Testis (tissue), 5 donors: ENCODE data around the gene ARL10. TPM values are rescaled to one million over a fixed set of nuclear protein-coding genes. Genes with fewer than 3 reads are reported as not detected.

Experiments used
- DNase-seq: peaks from one replicate; pipeline ENCODE4 v3.0.0-alpha.2; 2019
- H3K27ac ChIP-seq, 2 donors: fragments of 200-600 bp; sonication (generic); one replicate each; pipeline ENCODE4 v1.5.1; 2019
- H3K27me3 ChIP-seq: fragments of 200-600 bp; sonication (generic); one replicate; pipeline ENCODE4 v1.5.1; 2019
- H3K36me3 ChIP-seq: fragments of 200-600 bp; sonication (generic); one replicate; pipeline ENCODE4 v1.5.1; 2017; ENCODE audit warnings: low read depth; ENCODE audit errors: missing control alignments
- H3K4me1 ChIP-seq: fragments of 200-600 bp; sonication (generic); one replicate; pipeline ENCODE4 v1.5.1; 2019
- H3K4me3 ChIP-seq, 2 donors: fragments of 200-600 bp; sonication (generic); one replicate each; pipeline ENCODE4 v1.5.1; 2017 to 2019
- H3K9me3 ChIP-seq: fragments of 200-600 bp; sonication (generic); one replicate; pipeline ENCODE4 v1.5.1; 2017
- POLR2A ChIP-seq: fragments of 450-650 bp; IDR thresholded peaks from one replicate; pipeline ENCODE4 v1.6.1; 2017; ENCODE audit warnings: antibody characterized with exemption, mild to moderate bottlenecking, moderate library complexity
- WGBS, 2 donors: methylation state at CpG; one replicate each; pipeline ENCODE4 v1.1.5; 2018; 5-methylcytosine and 5-hydroxymethylcytosine counted together
- intact Hi-C: fragments of 100-400 bp; cut with DNase I; formaldehyde crosslinking; loops from one replicate; pipeline ENCODE4 v1.15.1; 2023; ENCODE audit warnings: low total_unique reads
- long read RNA-seq, 2 donors: transcript quantifications; one replicate each; lab custom pipeline, GENCODE V29; 2026
- polyA plus RNA-seq: library from polyadenylated mRNA; stranded (reverse); fragments of 350-450 nt; fragmentation: Illumina TruSeq; extraction: RNeasy Lipid Tissue Mini Kit (QIAGEN cat#74804); gene quantifications from one replicate; pipeline ENCODE4 v1.2.3, GENCODE V29; 2014; ENCODE audit warnings: low read depth, low replicate concordance; ENCODE audit not compliant: insufficient read depth
- total RNA-seq, 2 donors: library from RNA; depleted of rRNA; stranded (reverse); fragments of >200 nt; gene quantifications; one replicate each; pipeline ENCODE4 v1.2.3, GENCODE V29; 2016
- TF ChIP-seq, protein P1 (sequence below), 3 experiments: fragments of 450-650 bp in 2 of 3; fragments of 200-600 bp in 1 of 3; sonication (generic) in 1 of 3; IDR thresholded peaks; one replicate each; pipeline ENCODE4 v1.5.1; 2016 to 2019; ENCODE audit warnings: antibody characterized with exemption in 3 of 3, mild to moderate bottlenecking in 2 of 3, moderate library complexity in 1 of 3

ARL10 gene, protein sequence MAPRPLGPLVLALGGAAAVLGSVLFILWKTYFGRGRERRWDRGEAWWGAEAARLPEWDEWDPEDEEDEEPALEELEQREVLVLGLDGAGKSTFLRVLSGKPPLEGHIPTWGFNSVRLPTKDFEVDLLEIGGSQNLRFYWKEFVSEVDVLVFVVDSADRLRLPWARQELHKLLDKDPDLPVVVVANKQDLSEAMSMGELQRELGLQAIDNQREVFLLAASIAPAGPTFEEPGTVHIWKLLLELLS
- 1 to 10 TPM; 5.8 to 8.9 TPM for total RNA-seq
- polyA plus RNA-seq = 8.3 TPM
- long read RNA-seq, donor 1, full-length matches to known transcripts = 4 of 65 reads
- long read RNA-seq, donor 1, partial matches to known transcripts = 6 of 65 reads
- long read RNA-seq, donor 1, other reads (novel, unspliced or antisense) = 55 of 65 reads
- long read RNA-seq, donor 2, full-length matches to known transcripts = 2 of 2 reads
- long read RNA-seq, donor 2, partial matches to known transcripts = 0 of 2 reads
- long read RNA-seq, donor 2, other reads (novel, unspliced or antisense) = 0 of 2 reads

DNA sequence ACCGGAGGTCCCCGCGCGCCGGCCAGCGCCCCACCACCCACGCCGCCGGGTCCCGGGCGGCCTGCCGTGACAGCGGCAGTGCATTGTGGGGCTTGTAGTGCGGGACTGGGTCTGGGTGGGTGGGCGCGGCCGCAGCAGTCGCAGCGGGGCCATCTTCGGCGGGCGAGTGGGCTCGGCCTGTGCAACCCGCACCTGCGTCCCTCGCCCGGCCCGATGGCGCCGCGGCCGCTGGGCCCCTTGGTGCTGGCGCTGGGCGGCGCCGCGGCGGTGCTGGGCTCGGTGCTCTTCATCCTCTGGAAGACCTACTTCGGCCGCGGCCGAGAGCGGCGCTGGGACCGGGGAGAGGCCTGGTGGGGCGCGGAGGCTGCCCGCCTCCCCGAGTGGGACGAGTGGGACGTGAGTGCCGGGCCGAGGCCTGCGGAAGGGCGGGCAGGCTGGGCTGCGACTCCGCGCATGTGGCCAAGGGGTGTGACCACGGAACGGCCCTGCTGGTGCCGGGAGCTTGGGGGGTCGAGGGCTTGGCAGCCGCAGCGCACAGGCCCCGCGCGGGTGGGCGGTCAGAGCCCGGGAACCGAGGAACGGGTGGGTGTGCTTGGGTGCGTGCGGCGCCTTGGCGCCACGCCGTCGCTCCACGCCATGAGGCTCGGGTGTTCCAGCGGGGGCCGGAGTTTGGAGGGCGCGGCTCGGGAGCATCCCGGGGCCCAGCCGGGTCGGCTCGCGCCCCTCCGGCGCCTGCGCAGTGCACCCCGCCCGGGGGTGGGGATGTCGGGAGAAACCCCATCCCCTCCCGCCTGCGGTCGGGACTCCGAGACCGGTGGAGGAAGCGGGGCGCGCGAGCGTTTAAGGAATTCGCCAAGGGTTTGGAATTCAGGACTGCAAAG is at the start of gene ARL10:
Gene ARL10, plus strand, starts transcription at position 137 of the 881 bp plus-strand sequence. Its CDS starts 77 bp downstream, at position 214.
- Histone ChIP-seq H3K27ac (peak within 1 kb of the TSS; percentile 40 to 80), H3K36me3 (no peaks in the 10 kb centered on the region), H3K27me3 (no peaks in the 10 kb centered on the region), H3K9me3 (no peaks in the 10 kb centered on the region), H3K4me3 (peak within 1 kb of the TSS; percentile 75 to 79), H3K4me1 (no peaks in the 10 kb centered on the region)
- TF ChIP-seq POLR2A = no peak
- TF ChIP-seq, protein P1, sequence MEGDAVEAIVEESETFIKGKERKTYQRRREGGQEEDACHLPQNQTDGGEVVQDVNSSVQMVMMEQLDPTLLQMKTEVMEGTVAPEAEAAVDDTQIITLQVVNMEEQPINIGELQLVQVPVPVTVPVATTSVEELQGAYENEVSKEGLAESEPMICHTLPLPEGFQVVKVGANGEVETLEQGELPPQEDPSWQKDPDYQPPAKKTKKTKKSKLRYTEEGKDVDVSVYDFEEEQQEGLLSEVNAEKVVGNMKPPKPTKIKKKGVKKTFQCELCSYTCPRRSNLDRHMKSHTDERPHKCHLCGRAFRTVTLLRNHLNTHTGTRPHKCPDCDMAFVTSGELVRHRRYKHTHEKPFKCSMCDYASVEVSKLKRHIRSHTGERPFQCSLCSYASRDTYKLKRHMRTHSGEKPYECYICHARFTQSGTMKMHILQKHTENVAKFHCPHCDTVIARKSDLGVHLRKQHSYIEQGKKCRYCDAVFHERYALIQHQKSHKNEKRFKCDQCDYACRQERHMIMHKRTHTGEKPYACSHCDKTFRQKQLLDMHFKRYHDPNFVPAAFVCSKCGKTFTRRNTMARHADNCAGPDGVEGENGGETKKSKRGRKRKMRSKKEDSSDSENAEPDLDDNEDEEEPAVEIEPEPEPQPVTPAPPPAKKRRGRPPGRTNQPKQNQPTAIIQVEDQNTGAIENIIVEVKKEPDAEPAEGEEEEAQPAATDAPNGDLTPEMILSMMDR (IDR thresholded peaks at IDR 0.05) = no peak
- intact Hi-C loops = no loop called here
- peak; percentile 43 for DNase-seq
- WGBS, 2 donors = 1 to 3% methylated on average over 17 to 105 of the region's 108 CpGs

DNA sequence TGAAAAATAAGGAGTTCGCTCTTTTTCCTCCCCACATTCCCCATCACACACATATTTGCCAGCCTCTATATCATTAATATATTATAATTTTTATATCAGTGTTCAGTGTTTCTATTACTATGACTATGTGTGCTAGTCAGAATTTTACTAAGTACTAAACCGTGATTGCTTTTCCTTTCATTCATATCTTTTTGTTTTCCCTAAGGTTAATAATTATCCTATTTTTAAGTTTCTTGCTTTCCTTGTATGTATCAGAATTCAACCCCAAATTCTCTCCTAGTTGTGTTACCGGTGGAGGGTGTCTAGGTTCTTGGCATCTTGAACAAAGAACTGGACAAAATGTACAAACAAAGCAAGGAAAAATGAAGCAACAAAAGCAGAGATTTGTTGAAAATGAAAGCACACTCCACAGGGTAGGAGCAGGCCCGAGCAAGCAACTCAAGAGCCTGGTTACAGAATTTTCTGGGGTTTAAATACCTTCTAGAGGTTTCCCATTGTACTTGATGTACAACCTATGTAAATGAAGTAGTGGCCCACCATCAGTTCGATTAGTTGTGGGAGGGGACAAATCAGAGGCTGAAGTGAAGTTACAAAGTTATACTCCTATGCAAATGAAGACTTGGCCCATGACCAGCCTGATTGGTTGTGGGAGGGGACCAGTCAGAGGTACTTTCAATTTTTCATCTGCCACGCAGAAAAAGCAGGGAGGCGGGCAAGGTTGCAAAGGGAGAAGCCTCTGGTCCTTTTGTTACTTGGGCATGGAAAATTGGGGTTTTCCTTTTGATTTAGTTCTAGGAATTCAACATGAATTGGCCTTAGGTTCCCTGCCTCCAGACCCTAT is 47.5 kb upstream of the ARL10 start:
- H3K9me3 ChIP-seq = no peaks in the 10 kb centered on the region
- peak overlapping the region; percentile 50 to 68 for H3K27ac ChIP-seq
- TF ChIP-seq, protein P1 (IDR thresholded peaks at IDR 0.05) = no peak
- TF ChIP-seq POLR2A = no peak
- H3K36me3 ChIP-seq = no peaks in the 10 kb centered on the region
- 53 to 56% methylated on average over 7 of the region's 7 CpGs for WGBS, 2 donors
- peaks cover 12% of the 10 kb centered on the region for H3K4me1 ChIP-seq
- H3K27me3 ChIP-seq = no peaks in the 10 kb centered on the region
- H3K4me3 ChIP-seq = no peak overlapping the region
- peak; percentile 24 for DNase-seq
- intact Hi-C loops = no loop called here

DNA sequence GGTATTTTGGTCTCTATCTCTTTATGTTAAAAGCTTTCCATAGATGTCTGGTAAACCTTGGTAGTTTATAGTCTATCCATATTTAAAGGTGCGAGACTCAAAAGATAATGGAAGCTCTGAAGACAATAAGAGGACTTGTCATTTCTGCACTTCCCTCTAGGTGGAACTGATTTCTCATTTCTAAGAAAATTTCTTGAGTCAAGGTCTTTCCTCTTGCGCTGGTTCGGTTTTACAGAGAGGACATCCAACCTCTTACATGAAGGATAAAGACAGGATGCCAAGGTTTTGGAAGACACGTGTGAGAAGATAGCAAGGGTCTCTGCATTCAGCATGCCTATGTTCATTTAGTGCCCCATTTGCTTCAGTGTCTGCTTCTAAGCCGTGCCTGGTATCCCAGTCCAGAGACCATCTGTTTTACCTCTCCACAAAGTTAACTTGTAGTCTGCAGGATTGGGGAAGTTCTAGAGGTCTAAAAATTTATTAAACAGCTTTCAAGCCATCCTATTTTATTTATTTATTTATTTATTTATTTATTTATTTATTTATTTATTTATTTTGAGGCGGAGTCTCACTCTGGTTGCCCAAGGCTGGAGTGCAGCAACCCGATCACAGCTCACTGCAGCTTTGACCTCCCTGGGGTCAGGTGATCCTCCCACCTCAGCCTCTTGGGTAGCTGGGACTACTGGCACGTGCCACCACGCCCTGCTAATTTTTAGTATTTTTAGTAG is 45.3 kb upstream of the ARL10 start:
- Histone ChIP-seq H3K9me3 (no peaks in the 10 kb centered on the region), H3K36me3 (no peaks in the 10 kb centered on the region), H3K27ac (no peak overlapping the region), H3K27me3 (no peaks in the 10 kb centered on the region), H3K4me1 (peaks cover 12% of the 10 kb centered on the region), H3K4me3 (no peak overlapping the region)
- no peak for DNase-seq
- intact Hi-C loops = no loop called here
- 84 to 88% methylated on average over 9 of the region's 9 CpGs for WGBS, 2 donors
- TF ChIP-seq POLR2A = no peak
- TF ChIP-seq, protein P1 (IDR thresholded peaks at IDR 0.05) = peak in 2 of 3 experiments; percentile 7 to 19

DNA sequence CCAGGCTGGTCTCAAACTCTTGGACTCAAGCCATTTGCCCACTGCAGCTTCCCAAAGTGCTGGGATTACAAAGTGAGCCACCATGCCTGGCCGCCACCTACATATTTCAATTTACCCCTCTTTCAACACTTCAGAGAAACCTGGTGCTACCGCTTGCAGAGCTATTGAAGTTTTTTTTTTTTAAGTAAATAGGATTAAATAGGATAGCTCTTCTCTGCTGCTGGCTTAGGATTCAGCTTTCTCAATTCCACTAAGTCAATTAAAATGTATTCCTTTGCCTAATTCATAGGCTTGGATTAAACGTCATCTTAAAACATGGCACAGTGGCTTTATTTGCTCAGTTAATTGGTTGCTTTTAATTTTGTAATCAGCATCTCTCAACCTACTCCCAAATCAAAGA is 44.7 kb upstream of the ARL10 start:
- TF ChIP-seq, protein P1 (IDR thresholded peaks at IDR 0.05) = no peak
- no peak for TF ChIP-seq POLR2A
- Histone ChIP-seq H3K27ac (no peak overlapping the region), H3K27me3 (no peaks in the 10 kb centered on the region), H3K9me3 (no peaks in the 10 kb centered on the region), H3K36me3 (no peaks in the 10 kb centered on the region), H3K4me1 (peaks cover 12% of the 10 kb centered on the region), H3K4me3 (no peak overlapping the region)
- WGBS, 2 donors = 90 to 99% methylated on average over 3 of the region's 3 CpGs
- intact Hi-C loops = no loop called here
- DNase-seq = no peak
